HEK293 (cell line): ENCODE measurements around the gene ZNF688.

Experiments used
- MEIS1 ChIP-seq: sonication (generic); formaldehyde crosslinking; IDR thresholded peaks from 2 replicates; pipeline ENCODE4 v1.8.1; 2022; ENCODE audit warnings: missing genetic modification reagents, mild to moderate bottlenecking, borderline replicate concordance
- OSR2 ChIP-seq: fragments of 450-650 bp; formaldehyde crosslinking; IDR thresholded peaks from 2 replicates; pipeline ENCODE4 v1.5.1; 2016; ENCODE audit warnings: missing biosample characterization, missing genetic modification characterization
- PRDM6 ChIP-seq: fragments of 450-650 bp; formaldehyde crosslinking; IDR thresholded peaks from 2 replicates; pipeline ENCODE4 v1.5.1; 2017; ENCODE audit warnings: missing biosample characterization, missing genetic modification characterization
- SP2 ChIP-seq: fragments of 450-650 bp; formaldehyde crosslinking; IDR thresholded peaks from 2 replicates; pipeline ENCODE4 v1.5.1; 2016; ENCODE audit warnings: missing biosample characterization, missing genetic modification characterization
- TSHZ1 ChIP-seq: fragments of 450-650 bp; formaldehyde crosslinking; IDR thresholded peaks from 2 replicates; pipeline ENCODE4 v1.5.1; 2016; ENCODE audit warnings: missing biosample characterization, missing genetic modification characterization, borderline replicate concordance
- WT1 ChIP-seq: fragments of 450-650 bp; formaldehyde crosslinking; IDR thresholded peaks from 2 replicates; pipeline ENCODE4 v1.5.1; 2016; ENCODE audit warnings: missing biosample characterization, missing genetic modification characterization
- ZFP3 ChIP-seq: fragments of 450-650 bp; formaldehyde crosslinking; IDR thresholded peaks from 2 replicates; pipeline ENCODE4 v1.5.1; 2016; ENCODE audit warnings: low read depth, missing biosample characterization, missing genetic modification characterization
- ZIC2 ChIP-seq: fragments of 450-650 bp; formaldehyde crosslinking; IDR thresholded peaks from 2 replicates; pipeline ENCODE4 v1.5.1; 2016; ENCODE audit warnings: missing biosample characterization, missing genetic modification characterization
- ZNF121 ChIP-seq: fragments of 450-650 bp; formaldehyde crosslinking; IDR thresholded peaks from 2 replicates; pipeline ENCODE4 v1.5.1; 2016; ENCODE audit warnings: missing biosample characterization, missing genetic modification characterization
- ZNF132 ChIP-seq: fragments of 450-650 bp; formaldehyde crosslinking; IDR thresholded peaks from 2 replicates; pipeline ENCODE4 v1.5.1; 2017; ENCODE audit warnings: missing biosample characterization, missing genetic modification characterization, borderline replicate concordance
- ZNF138 ChIP-seq: fragments of 450-650 bp; formaldehyde crosslinking; IDR thresholded peaks from 2 replicates; pipeline ENCODE4 v1.5.1; 2016; ENCODE audit warnings: missing biosample characterization, missing genetic modification characterization, borderline replicate concordance
- ZNF16 ChIP-seq: fragments of 450-650 bp; formaldehyde crosslinking; IDR thresholded peaks from 2 replicates; pipeline ENCODE4 v1.5.1; 2016; ENCODE audit warnings: low read depth, missing biosample characterization, missing genetic modification characterization
- ZNF169 ChIP-seq: fragments of 450-650 bp; formaldehyde crosslinking; IDR thresholded peaks from 2 replicates; pipeline ENCODE4 v1.5.1; 2016; ENCODE audit warnings: missing biosample characterization, missing genetic modification characterization
- ZNF223 ChIP-seq: fragments of 450-650 bp; formaldehyde crosslinking; IDR thresholded peaks from 2 replicates; pipeline ENCODE4 v1.5.1; 2016; ENCODE audit warnings: missing biosample characterization, missing genetic modification characterization
- ZNF354C ChIP-seq: fragments of 450-650 bp; formaldehyde crosslinking; IDR thresholded peaks from 2 replicates; pipeline ENCODE4 v1.5.1; 2016; ENCODE audit warnings: missing biosample characterization, missing genetic modification characterization, low read depth, borderline replicate concordance
- ZNF426 ChIP-seq: fragments of 450-650 bp; formaldehyde crosslinking; IDR thresholded peaks from 2 replicates; pipeline ENCODE4 v1.5.1; 2017; ENCODE audit warnings: missing biosample characterization, missing genetic modification characterization, mild to moderate bottlenecking, inconsistent platforms, moderate library complexity
- ZNF433 ChIP-seq: fragments of 450-650 bp; formaldehyde crosslinking; IDR thresholded peaks from 2 replicates; pipeline ENCODE4 v1.5.1; 2016; ENCODE audit warnings: missing biosample characterization, missing genetic modification characterization, low read depth
- ZNF48 ChIP-seq: fragments of 450-650 bp; formaldehyde crosslinking; IDR thresholded peaks from 2 replicates; pipeline ENCODE4 v1.5.1; 2016; ENCODE audit warnings: missing biosample characterization, missing genetic modification characterization
- ZNF501 ChIP-seq: fragments of 450-650 bp; formaldehyde crosslinking; IDR thresholded peaks from 2 replicates; pipeline ENCODE4 v1.5.1; 2016; ENCODE audit warnings: missing biosample characterization, missing genetic modification characterization
- ZNF544 ChIP-seq: fragments of 450-650 bp; formaldehyde crosslinking; IDR thresholded peaks from 2 replicates; pipeline ENCODE4 v1.5.0; 2017; ENCODE audit warnings: missing biosample characterization, missing genetic modification characterization
- ZNF555 ChIP-seq: fragments of 450-650 bp; formaldehyde crosslinking; conservative IDR thresholded peaks from 2 replicates; pipeline ENCODE4 v1.5.1; 2017; ENCODE audit warnings: missing biosample characterization, mild to moderate bottlenecking, missing genetic modification characterization, inconsistent platforms
- ZNF596 ChIP-seq: fragments of 450-650 bp; IDR thresholded peaks from 2 replicates; pipeline ENCODE4 v1.5.0; 2018; ENCODE audit warnings: missing biosample characterization, mild to moderate bottlenecking, missing genetic modification characterization, moderate library complexity
- ZNF660 ChIP-seq: fragments of 450-650 bp; IDR thresholded peaks from 2 replicates; pipeline ENCODE4 v1.5.1; 2018; ENCODE audit warnings: missing biosample characterization, mild to moderate bottlenecking, missing genetic modification characterization
- ZNF664 ChIP-seq: fragments of 450-650 bp; formaldehyde crosslinking; IDR thresholded peaks from 2 replicates; pipeline ENCODE4 v1.5.1; 2016; ENCODE audit warnings: missing biosample characterization, missing genetic modification characterization
- ZNF670 ChIP-seq: fragments of 450-650 bp; formaldehyde crosslinking; IDR thresholded peaks from 2 replicates; pipeline ENCODE4 v1.5.1; 2016; ENCODE audit warnings: missing biosample characterization, missing genetic modification characterization, low read depth
- ZNF677 ChIP-seq: fragments of 450-650 bp; IDR thresholded peaks from 2 replicates; pipeline ENCODE4 v1.5.0; 2018; ENCODE audit warnings: missing biosample characterization, mild to moderate bottlenecking, missing genetic modification characterization, moderate library complexity
- TF ChIP-seq, protein P1 (sequence below): fragments of 450-650 bp; formaldehyde crosslinking; IDR thresholded peaks from 2 replicates; pipeline ENCODE4 v1.5.1; 2016; ENCODE audit warnings: missing biosample characterization, missing genetic modification characterization
- TF ChIP-seq, protein P2 (sequence below): fragments of 450-650 bp; formaldehyde crosslinking; IDR thresholded peaks from 2 replicates; pipeline ENCODE4 v1.5.1; 2017; ENCODE audit warnings: missing biosample characterization, missing genetic modification characterization
- TF ChIP-seq, protein P3 (sequence below): fragments of 450-650 bp; IDR thresholded peaks from 2 replicates; pipeline ENCODE4 v1.5.1; 2018; ENCODE audit warnings: missing biosample characterization, missing genetic modification characterization

ZNF688 gene

DNA sequence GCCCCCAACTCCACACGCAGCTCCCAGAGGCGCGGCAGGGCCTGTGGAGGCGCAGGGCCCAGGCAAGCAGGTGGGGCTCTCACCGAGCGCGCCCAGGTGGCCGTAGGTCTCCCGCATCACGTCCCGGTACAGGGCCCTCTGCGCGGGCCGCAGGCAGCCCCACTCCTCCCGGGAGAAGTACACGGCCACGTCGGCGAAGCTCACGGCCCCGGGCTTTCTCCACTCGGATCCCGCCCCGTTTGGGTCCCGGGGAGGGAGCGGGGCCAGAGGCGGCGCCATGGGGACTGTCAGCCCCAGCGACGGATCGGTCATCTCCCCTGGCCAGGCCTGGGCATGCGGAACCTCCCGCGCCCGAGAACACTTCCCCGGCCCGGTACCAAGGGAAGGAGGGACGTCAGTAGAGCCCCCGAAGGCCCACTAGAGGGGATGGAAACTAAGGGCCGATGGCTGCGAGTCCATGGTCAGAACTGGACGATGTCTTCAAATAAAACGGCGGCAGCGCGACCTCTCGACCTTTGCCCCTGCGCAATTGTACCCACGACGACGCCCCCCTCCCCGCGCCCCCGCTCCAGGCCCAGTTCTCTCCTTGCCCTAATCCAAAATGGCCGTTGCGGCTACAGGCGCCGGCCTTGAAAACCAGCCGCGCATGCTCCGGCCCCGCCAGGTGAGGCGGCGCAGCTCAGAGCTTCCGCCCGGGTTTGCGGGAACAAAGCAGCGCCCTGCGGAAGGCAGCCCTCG lies 37.0 kb downstream of the ZNF688 start, which contains the start of gene ZNF747 (continued):
- no peak for TF ChIP-seq ZFP3 (tag by site-specific recombination)
- TF ChIP-seq ZNF433 = no peak
- TF ChIP-seq ZNF169 (tag by site-specific recombination) = no peak
- no peak for TF ChIP-seq ZNF354C (tag by site-specific recombination)
- no peak for TF ChIP-seq ZNF664
- no peak for TF ChIP-seq ZNF596 (tag by site-specific recombination)
- no peak for TF ChIP-seq ZNF16
- 0 out of 2 replicates have a peak, but pooled peaks have one; percentile 71 for TF ChIP-seq ZNF660 (tag by site-specific recombination)
- TF ChIP-seq ZNF223 = no peak
- TF ChIP-seq ZNF670 (tag by site-specific recombination) = no peak
- no peak for TF ChIP-seq ZNF426 (tag by site-specific recombination)
- TF ChIP-seq ZNF544 (tag by site-specific recombination) = no peak
- TF ChIP-seq MEIS1 = no peak
- TF ChIP-seq ZIC2 (tag by site-specific recombination) = peak; percentile 83
- TF ChIP-seq WT1 (tag by site-specific recombination) = peak; percentile 55
- TF ChIP-seq OSR2 (tag by site-specific recombination) = no peak
- TF ChIP-seq ZNF132 (tag by site-specific recombination) = no peak
- TF ChIP-seq ZNF138 (tag by site-specific recombination) = no peak
- TF ChIP-seq, protein P1, sequence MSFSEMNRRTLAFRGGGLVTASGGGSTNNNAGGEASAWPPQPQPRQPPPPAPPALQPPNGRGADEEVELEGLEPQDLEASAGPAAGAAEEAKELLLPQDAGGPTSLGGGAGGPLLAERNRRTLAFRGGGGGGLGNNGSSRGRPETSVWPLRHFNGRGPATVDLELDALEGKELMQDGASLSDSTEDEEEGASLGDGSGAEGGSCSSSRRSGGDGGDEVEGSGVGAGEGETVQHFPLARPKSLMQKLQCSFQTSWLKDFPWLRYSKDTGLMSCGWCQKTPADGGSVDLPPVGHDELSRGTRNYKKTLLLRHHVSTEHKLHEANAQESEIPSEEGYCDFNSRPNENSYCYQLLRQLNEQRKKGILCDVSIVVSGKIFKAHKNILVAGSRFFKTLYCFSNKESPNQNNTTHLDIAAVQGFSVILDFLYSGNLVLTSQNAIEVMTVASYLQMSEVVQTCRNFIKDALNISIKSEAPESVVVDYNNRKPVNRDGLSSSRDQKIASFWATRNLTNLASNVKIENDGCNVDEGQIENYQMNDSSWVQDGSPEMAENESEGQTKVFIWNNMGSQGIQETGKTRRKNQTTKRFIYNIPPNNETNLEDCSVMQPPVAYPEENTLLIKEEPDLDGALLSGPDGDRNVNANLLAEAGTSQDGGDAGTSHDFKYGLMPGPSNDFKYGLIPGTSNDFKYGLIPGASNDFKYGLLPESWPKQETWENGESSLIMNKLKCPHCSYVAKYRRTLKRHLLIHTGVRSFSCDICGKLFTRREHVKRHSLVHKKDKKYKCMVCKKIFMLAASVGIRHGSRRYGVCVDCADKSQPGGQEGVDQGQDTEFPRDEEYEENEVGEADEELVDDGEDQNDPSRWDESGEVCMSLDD (tag by site-specific recombination) = no peak
- TF ChIP-seq ZNF48 (tag by site-specific recombination) = no peak
- TF ChIP-seq TSHZ1 (tag by site-specific recombination) = no peak
- TF ChIP-seq, protein P2, sequence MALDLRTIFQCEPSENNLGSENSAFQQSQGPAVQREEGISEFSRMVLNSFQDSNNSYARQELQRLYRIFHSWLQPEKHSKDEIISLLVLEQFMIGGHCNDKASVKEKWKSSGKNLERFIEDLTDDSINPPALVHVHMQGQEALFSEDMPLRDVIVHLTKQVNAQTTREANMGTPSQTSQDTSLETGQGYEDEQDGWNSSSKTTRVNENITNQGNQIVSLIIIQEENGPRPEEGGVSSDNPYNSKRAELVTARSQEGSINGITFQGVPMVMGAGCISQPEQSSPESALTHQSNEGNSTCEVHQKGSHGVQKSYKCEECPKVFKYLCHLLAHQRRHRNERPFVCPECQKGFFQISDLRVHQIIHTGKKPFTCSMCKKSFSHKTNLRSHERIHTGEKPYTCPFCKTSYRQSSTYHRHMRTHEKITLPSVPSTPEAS (tag by site-specific recombination) = peak; percentile 28; the same call in 1 of the 2 replicates
- peak; percentile 72 for TF ChIP-seq ZNF501
- no peak for TF ChIP-seq ZNF121 (tag by site-specific recombination)
- TF ChIP-seq ZNF677 = no peak
- no peak for TF ChIP-seq PRDM6 (tag by site-specific recombination)
- TF ChIP-seq, protein P3, sequence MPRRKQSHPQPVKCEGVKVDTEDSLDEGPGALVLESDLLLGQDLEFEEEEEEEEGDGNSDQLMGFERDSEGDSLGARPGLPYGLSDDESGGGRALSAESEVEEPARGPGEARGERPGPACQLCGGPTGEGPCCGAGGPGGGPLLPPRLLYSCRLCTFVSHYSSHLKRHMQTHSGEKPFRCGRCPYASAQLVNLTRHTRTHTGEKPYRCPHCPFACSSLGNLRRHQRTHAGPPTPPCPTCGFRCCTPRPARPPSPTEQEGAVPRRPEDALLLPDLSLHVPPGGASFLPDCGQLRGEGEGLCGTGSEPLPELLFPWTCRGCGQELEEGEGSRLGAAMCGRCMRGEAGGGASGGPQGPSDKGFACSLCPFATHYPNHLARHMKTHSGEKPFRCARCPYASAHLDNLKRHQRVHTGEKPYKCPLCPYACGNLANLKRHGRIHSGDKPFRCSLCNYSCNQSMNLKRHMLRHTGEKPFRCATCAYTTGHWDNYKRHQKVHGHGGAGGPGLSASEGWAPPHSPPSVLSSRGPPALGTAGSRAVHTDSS (tag by site-specific recombination) = no peak
- TF ChIP-seq ZNF555 (tag by site-specific recombination) = no peak
- TF ChIP-seq SP2 (tag by site-specific recombination) = peak; percentile 91
